NCI-H2107 treated with DMSO at 0.1 percent for 48 hours (cell line): ENCODE data around the gene OCA2.

Experiments
- DNase-seq: peaks from one replicate; lab custom pipeline; 2025; ENCODE audit not compliant: unreplicated experiment; lab: John Stamatoyannopoulos, UW

OCA2 gene

GRCh38 chr15:28081594-28081993 is 17.5 kb downstream of the OCA2 start:
- no peak for DNase-seq

GRCh38 chr15:28080386-28080785 is 18.7 kb downstream of the OCA2 start:
- DNase-seq = no peak

GRCh38 chr15:28079313-28079969 is 19.7 kb downstream of the OCA2 start:
- DNase-seq = no peak

GRCh38 chr15:28078191-28078719 is 20.9 kb downstream of the OCA2 start:
- no peak for DNase-seq

- no peak for DNase-seq
Measured at GRCh38 chr15:28075573-28075972, 23.5 kb downstream of the OCA2 start.

- no peak for DNase-seq
Measured at GRCh38 chr15:28068930-28069329, 30.2 kb downstream of the OCA2 start.

GRCh38 chr15:28066231-28066630 is 32.9 kb downstream of the OCA2 start:
- DNase-seq = no peak

- DNase-seq = no peak
Measured at GRCh38 chr15:28060005-28060404, 39.1 kb downstream of the OCA2 start.

- DNase-seq = no peak
Measured at GRCh38 chr15:28058082-28058481, 41.0 kb downstream of the OCA2 start.

- no peak for DNase-seq
Measured at GRCh38 chr15:28051955-28052633, 47.0 kb downstream of the OCA2 start.

- DNase-seq = no peak
Measured at GRCh38 chr15:28049581-28049980, 49.5 kb downstream of the OCA2 start.

GRCh38 chr15:28047277-28047676 is 51.8 kb downstream of the OCA2 start:
- DNase-seq = no peak

- DNase-seq = no peak
Measured at GRCh38 chr15:28044121-28044672, 54.9 kb downstream of the OCA2 start.

- DNase-seq = no peak
Measured at GRCh38 chr15:28043691-28044091, 55.4 kb downstream of the OCA2 start.

- no peak for DNase-seq
Measured at GRCh38 chr15:28037969-28038590, 61.0 kb downstream of the OCA2 start.

- DNase-seq = no peak
Measured at GRCh38 chr15:28033443-28033842, 65.7 kb downstream of the OCA2 start.

- no peak for DNase-seq
Measured at GRCh38 chr15:28030801-28031200, 68.3 kb downstream of the OCA2 start.

GRCh38 chr15:28027714-28028076 is 71.4 kb downstream of the OCA2 start:
- DNase-seq = no peak

GRCh38 chr15:28026764-28027713 is 72.1 kb downstream of the OCA2 start:
- no peak for DNase-seq

- DNase-seq = no peak
Measured at GRCh38 chr15:28026221-28026620, 72.9 kb downstream of the OCA2 start.

- DNase-seq = no peak
Measured at GRCh38 chr15:28025413-28025812, 73.7 kb downstream of the OCA2 start.
